ENCODE data around the gene LLCFC1.
"Not testable (repeated sequence)": the region's sequence is repeated elsewhere in the genome, so short reads cannot be mapped to it uniquely, and the experiment has no call there.

The LLCFC1 gene

GRCh38 chr7:142964502-142965246, 25.4 kb downstream of the LLCFC1 start:
- H3K9me3 ChIP-seq (ENCODE audit: insufficient read depth, low read length) = no peaks in the 10 kb centered on the region
- no peak for DNase-seq (ENCODE audit: low read depth, low spot score)
- no peaks in the 10 kb centered on the region for H3K27me3 ChIP-seq (ENCODE audit: insufficient read depth, insufficient read length)
- H3K36me3 ChIP-seq (ENCODE audit: insufficient read depth, insufficient read length, low read length) = no peaks in the 10 kb centered on the region
- no peak overlapping the region for H3K9ac ChIP-seq (ENCODE audit: insufficient read length, low read depth)
- no peak for TF ChIP-seq YY1 (IDR thresholded peaks at IDR 0.05; ENCODE audit: insufficient read depth, insufficient read length)
- TF ChIP-seq SUZ12 (IDR thresholded peaks at IDR 0.05; ENCODE audit: extremely low read depth, insufficient read depth, insufficient read length) = no peak
- TF ChIP-seq ZNF274 (IDR thresholded peaks at IDR 0.05; ENCODE audit: low read depth, low read length) = no peak
- H3K4me3 ChIP-seq (ENCODE audit: insufficient read length, low read depth) = no peak overlapping the region
- no peaks in the 10 kb centered on the region for H3K4me1 ChIP-seq (ENCODE audit: insufficient read depth, insufficient read length)

DNA sequence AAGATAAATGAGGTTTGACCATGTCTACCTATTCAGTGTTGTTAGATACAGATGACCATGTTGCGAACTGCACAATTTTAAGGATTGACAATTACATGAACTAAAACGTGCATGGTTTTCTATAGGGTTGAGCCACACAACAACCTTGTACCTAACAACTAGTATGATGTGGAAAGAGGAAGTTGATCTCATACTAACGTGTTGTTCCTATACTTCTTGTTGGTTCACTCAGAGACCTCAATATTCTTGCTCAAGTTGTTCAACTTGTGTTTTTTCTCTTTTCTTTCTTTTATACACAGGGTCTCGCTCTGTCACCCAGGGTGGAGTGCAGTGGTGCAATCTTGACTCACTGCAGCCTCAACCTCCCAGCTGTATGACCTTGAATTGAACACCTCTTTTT, 28.9 kb downstream of the LLCFC1 start:
- Histone ChIP-seq H3K9ac (ENCODE audit: insufficient read length, low read depth) (no peak overlapping the region), H3K4me3 (ENCODE audit: insufficient read length, low read depth) (no peak overlapping the region), H3K9me3 (ENCODE audit: insufficient read depth, low read length) (no peaks in the 10 kb centered on the region), H3K4me1 (ENCODE audit: insufficient read depth, insufficient read length) (no peaks in the 10 kb centered on the region), H3K27me3 (ENCODE audit: insufficient read depth, insufficient read length) (no peaks in the 10 kb centered on the region), H3K36me3 (ENCODE audit: insufficient read depth, insufficient read length, low read length) (no peaks in the 10 kb centered on the region)
- TF ChIP-seq YY1 (IDR thresholded peaks at IDR 0.05; ENCODE audit: insufficient read depth, insufficient read length) = no peak
- TF ChIP-seq SUZ12 (IDR thresholded peaks at IDR 0.05; ENCODE audit: extremely low read depth, insufficient read depth, insufficient read length) = no peak
- TF ChIP-seq ZNF274 (IDR thresholded peaks at IDR 0.05; ENCODE audit: low read depth, low read length) = no peak
- no peak for DNase-seq (ENCODE audit: low read depth, low spot score)

- no peak for TF ChIP-seq SUZ12 (IDR thresholded peaks at IDR 0.05; ENCODE audit: extremely low read depth, insufficient read depth, insufficient read length)
- no peak for TF ChIP-seq ZNF274 (IDR thresholded peaks at IDR 0.05; ENCODE audit: low read depth, low read length)
- no peak for TF ChIP-seq YY1 (IDR thresholded peaks at IDR 0.05; ENCODE audit: insufficient read depth, insufficient read length)
- Histone ChIP-seq H3K36me3 (ENCODE audit: insufficient read depth, insufficient read length, low read length) (no peaks in the 10 kb centered on the region), H3K9ac (ENCODE audit: insufficient read length, low read depth) (no peak overlapping the region), H3K4me1 (ENCODE audit: insufficient read depth, insufficient read length) (no peaks in the 10 kb centered on the region), H3K27me3 (ENCODE audit: insufficient read depth, insufficient read length) (no peaks in the 10 kb centered on the region), H3K4me3 (ENCODE audit: insufficient read length, low read depth) (no peak overlapping the region), H3K9me3 (ENCODE audit: insufficient read depth, low read length) (no peaks in the 10 kb centered on the region)
- DNase-seq (ENCODE audit: low read depth, low spot score) = no peak
Measured at GRCh38 chr7:142969183-142969582, 29.9 kb downstream of the LLCFC1 start.

GRCh38 chr7:142974626-142975025, 35.3 kb downstream of the LLCFC1 start:
- DNase-seq (ENCODE audit: low read depth, low spot score) = no peak
- Histone ChIP-seq H3K4me1 (ENCODE audit: insufficient read depth, insufficient read length) (no peaks in the 10 kb centered on the region), H3K27me3 (ENCODE audit: insufficient read depth, insufficient read length) (no peaks in the 10 kb centered on the region), H3K9ac (ENCODE audit: insufficient read length, low read depth) (no peak overlapping the region), H3K4me3 (ENCODE audit: insufficient read length, low read depth) (no peak overlapping the region), H3K36me3 (ENCODE audit: insufficient read depth, insufficient read length, low read length) (no peaks in the 10 kb centered on the region), H3K9me3 (ENCODE audit: insufficient read depth, low read length) (no peaks in the 10 kb centered on the region)
- no peak for TF ChIP-seq SUZ12 (IDR thresholded peaks at IDR 0.05; ENCODE audit: extremely low read depth, insufficient read depth, insufficient read length)
- no peak for TF ChIP-seq YY1 (IDR thresholded peaks at IDR 0.05; ENCODE audit: insufficient read depth, insufficient read length)
- TF ChIP-seq ZNF274 (IDR thresholded peaks at IDR 0.05; ENCODE audit: low read depth, low read length) = no peak

DNA sequence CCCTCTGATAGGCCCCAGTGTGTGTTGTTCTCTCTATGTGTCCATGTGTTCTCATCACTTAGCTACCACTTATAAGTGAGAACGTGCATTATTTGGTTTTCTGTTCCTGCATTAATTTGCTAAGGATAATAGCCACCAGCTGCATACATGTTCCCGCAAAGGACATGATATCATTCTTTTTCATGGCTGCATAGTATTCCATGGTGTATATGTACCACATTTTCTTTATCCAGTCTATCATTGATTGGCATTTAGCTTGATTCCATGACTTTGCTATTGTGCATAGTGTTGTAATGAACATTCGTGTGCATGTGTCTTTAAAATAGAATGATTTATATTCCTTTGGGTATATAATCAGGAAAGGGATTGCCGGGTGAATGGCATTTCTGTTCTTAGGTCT, 39.1 kb downstream of the LLCFC1 start:
- not testable (repeated sequence) for DNase-seq (ENCODE audit: low read depth, low spot score); H3K4me1 ChIP-seq (ENCODE audit: insufficient read depth, insufficient read length); H3K9ac ChIP-seq (ENCODE audit: insufficient read length, low read depth); H3K36me3 ChIP-seq (ENCODE audit: insufficient read depth, insufficient read length, low read length); H3K4me3 ChIP-seq (ENCODE audit: insufficient read length, low read depth); H3K27me3 ChIP-seq (ENCODE audit: insufficient read depth, insufficient read length); H3K9me3 ChIP-seq (ENCODE audit: insufficient read depth, low read length)

DNA sequence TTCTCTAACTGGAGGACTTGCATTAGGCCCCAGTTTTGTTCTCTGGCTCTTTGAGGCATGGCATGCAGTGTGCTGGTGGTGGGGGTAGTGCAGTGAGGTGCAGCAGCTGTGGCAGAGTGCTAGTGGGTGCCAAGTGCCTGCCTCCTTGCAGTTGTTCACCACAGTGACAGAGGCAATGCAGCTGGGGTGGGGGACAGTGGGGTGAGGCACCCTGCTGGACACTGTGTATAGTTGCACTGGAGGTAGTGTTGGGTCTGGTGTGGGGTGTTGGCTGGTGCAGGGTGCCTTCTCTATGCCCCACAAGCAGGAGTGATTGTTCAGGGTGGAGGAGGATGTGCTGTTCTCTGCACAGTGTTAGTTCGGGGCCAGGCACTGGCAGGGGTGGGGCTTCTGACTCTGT, 44.5 kb downstream of the LLCFC1 start:
- no peaks in the 10 kb centered on the region for H3K27me3 ChIP-seq (ENCODE audit: insufficient read depth, insufficient read length)
- H3K9me3 ChIP-seq (ENCODE audit: insufficient read depth, low read length) = no peaks in the 10 kb centered on the region
- DNase-seq (ENCODE audit: low read depth, low spot score) = no peak
- no peak for TF ChIP-seq SUZ12 (IDR thresholded peaks at IDR 0.05; ENCODE audit: extremely low read depth, insufficient read depth, insufficient read length)
- TF ChIP-seq ZNF274 (IDR thresholded peaks at IDR 0.05; ENCODE audit: low read depth, low read length) = no peak
- TF ChIP-seq YY1 (IDR thresholded peaks at IDR 0.05; ENCODE audit: insufficient read depth, insufficient read length) = no peak
- H3K36me3 ChIP-seq (ENCODE audit: insufficient read depth, insufficient read length, low read length) = no peaks in the 10 kb centered on the region
- no peak overlapping the region for H3K4me3 ChIP-seq (ENCODE audit: insufficient read length, low read depth)
- H3K9ac ChIP-seq (ENCODE audit: insufficient read length, low read depth) = no peak overlapping the region
- H3K4me1 ChIP-seq (ENCODE audit: insufficient read depth, insufficient read length) = no peaks in the 10 kb centered on the region

GRCh38 chr7:142984297-142984696, 45.0 kb downstream of the LLCFC1 start:
- Histone ChIP-seq H3K4me3 (ENCODE audit: insufficient read length, low read depth) (no peak overlapping the region), H3K9ac (ENCODE audit: insufficient read length, low read depth) (no peak overlapping the region), H3K9me3 (ENCODE audit: insufficient read depth, low read length) (no peaks in the 10 kb centered on the region), H3K4me1 (ENCODE audit: insufficient read depth, insufficient read length) (no peaks in the 10 kb centered on the region), H3K27me3 (ENCODE audit: insufficient read depth, insufficient read length) (no peaks in the 10 kb centered on the region), H3K36me3 (ENCODE audit: insufficient read depth, insufficient read length, low read length) (no peaks in the 10 kb centered on the region)
- TF ChIP-seq YY1 (IDR thresholded peaks at IDR 0.05; ENCODE audit: insufficient read depth, insufficient read length) (no peak), ZNF274 (IDR thresholded peaks at IDR 0.05; ENCODE audit: low read depth, low read length) (no peak), SUZ12 (IDR thresholded peaks at IDR 0.05; ENCODE audit: extremely low read depth, insufficient read depth, insufficient read length) (no peak)
- DNase-seq (ENCODE audit: low read depth, low spot score) = no peak
